OCI-LY3 (cell line): ENCODE results near the gene PNLIPRP2.

ENCODE experiments used
- CTCF ChIP-seq: fragments of 200-600, 300-600 bp; sonication (generic); IDR thresholded peaks from 2 replicates; pipeline ENCODE4 v1.5.1; 2014; ENCODE audit warnings: antibody characterized with exemption, low read length, low read depth
- EZH2phosphoT487 ChIP-seq: fragments of 200-600 bp; shearing (Covaris generic); IDR thresholded peaks from 2 replicates; pipeline ENCODE4 v1.6.1; 2018; ENCODE audit warnings: antibody characterized with exemption, mixed run types, low read depth

- TF ChIP-seq CTCF: no peak
- no peak for TF ChIP-seq EZH2phosphoT487
Measured at GRCh38 chr10:116685807-116686206, 65.1 kb downstream of the PNLIPRP2 start.
